GM12891 (cell line): ENCODE data around the gene AGBL3.

Experiments used
- PAX5 ChIP-seq: IDR thresholded peaks from 2 replicates; pipeline ENCODE4 v1.6.1; 2011; ENCODE audit warnings: low read length, moderate library complexity, mild to moderate bottlenecking; ENCODE audit not compliant: insufficient read depth, severe bottlenecking
- POLR2A ChIP-seq: IDR thresholded peaks from 2 replicates; pipeline ENCODE4 v1.6.1; 2011; ENCODE audit warnings: low read depth, low read length, control low read depth
- POLR2AphosphoS5 ChIP-seq: IDR thresholded peaks from 2 replicates; pipeline ENCODE4 v1.6.1; 2011; ENCODE audit warnings: low read depth, low read length, control low read depth
- POU2F2 ChIP-seq: IDR thresholded peaks from 2 replicates; pipeline ENCODE4 v1.6.1; 2011; ENCODE audit warnings: low read depth, mild to moderate bottlenecking, control low read depth, low read length, moderate library complexity
- SPI1 ChIP-seq: IDR thresholded peaks from 2 replicates; pipeline ENCODE4 v1.6.1; 2011; ENCODE audit warnings: low read depth, low read length, control low read depth
- TAF1 ChIP-seq: IDR thresholded peaks from 2 replicates; pipeline ENCODE4 v1.6.1; 2011; ENCODE audit warnings: low read depth, low read length, control low read depth

DNA sequence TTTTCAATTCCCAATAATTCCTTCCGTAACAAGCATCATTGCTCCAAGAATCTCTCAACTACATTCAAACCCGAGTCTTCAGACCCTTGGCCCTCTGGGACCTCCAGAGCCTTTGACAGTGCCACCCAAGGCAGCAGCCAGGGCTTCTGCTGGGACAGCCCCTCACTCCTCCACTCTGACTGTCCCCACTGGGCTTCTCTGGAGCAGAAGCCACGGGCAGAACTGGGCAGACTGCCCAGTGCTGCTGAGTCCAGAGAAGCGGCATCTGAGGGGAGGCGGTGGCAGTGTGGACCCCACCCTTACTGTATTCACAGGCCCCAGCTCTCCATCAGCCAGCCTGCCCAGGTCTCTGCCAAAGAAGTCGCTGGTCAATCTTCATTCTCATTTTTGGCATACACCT, 175.4 kb downstream of the AGBL3 start:
- no peak for TF ChIP-seq POU2F2
- no peak for TF ChIP-seq POLR2AphosphoS5
- no peak for TF ChIP-seq POLR2A
- TF ChIP-seq TAF1, result no peak
- no peak for TF ChIP-seq PAX5
- TF ChIP-seq SPI1, result no peak
